Naive thymus-derived CD4-positive, alpha-beta T cell (primary cell): Measurements from ENCODE around the gene GPR157. TPM values are rescaled to one million over a fixed set of nuclear protein-coding genes. Genes with fewer than 3 reads are reported as not detected.

Experiments
- ATAC-seq: fragments of 150-1000 bp; cut with Tn5 transposase; 2 replicates; pipeline ENCODE4 v1.10.0; 2021; ENCODE audit warnings: mild to moderate bottlenecking, moderate library complexity
- CTCF ChIA-PET: fragments of 350-600 bp; sonication (Branson Sonifier 250); formaldehyde crosslinking; loops from one replicate; lab custom pipeline; 2021; ENCODE audit warnings: antibody characterized with exemption; lab: Charles Lee
- POLR2A ChIA-PET: fragments of 350-600 bp; sonication (Branson Sonifier 250); formaldehyde crosslinking; loops from one replicate; lab custom pipeline; 2021; ENCODE audit warnings: antibody characterized with exemption, inconsistent platforms; lab: Charles Lee
- DNase-seq, 9 donors: peaks; one replicate each; pipeline versions ENCODE4 v3.0.0 to v3.0.0-alpha.2; 2020 to 2022; ENCODE audit warnings: mixed read lengths in 1 of 9
- H3K27ac ChIP-seq: one replicate; pipeline ENCODE4 v1.7.0; 2013; ENCODE audit warnings: mild to moderate bottlenecking, low read depth, low read length, moderate library complexity
- H3K27me3 ChIP-seq, 2 donors: one replicate each; pipeline ENCODE4 v1.7.0; 2013; ENCODE audit warnings: low read length in 2 of 2, mild to moderate bottlenecking in 2 of 2, moderate library complexity in 2 of 2; ENCODE audit not compliant: control insufficient read depth in 2 of 2, insufficient read depth in 2 of 2
- H3K36me3 ChIP-seq, 3 experiments: 1 replicate in 2 of 3; 2 replicates in 1 of 3; pipeline ENCODE4 v1.7.0; 2013; ENCODE audit warnings: low read length in 3 of 3, mild to moderate bottlenecking in 3 of 3, moderate library complexity in 1 of 3; ENCODE audit not compliant: insufficient read depth in 3 of 3, control insufficient read depth in 2 of 3
- H3K4me1 ChIP-seq, 2 donors: one replicate each; pipeline ENCODE4 v1.7.0; 2013; ENCODE audit warnings: low read length in 2 of 2, mild to moderate bottlenecking in 2 of 2, moderate library complexity in 1 of 2; ENCODE audit not compliant: control insufficient read depth in 2 of 2, insufficient read depth in 2 of 2
- H3K4me3 ChIP-seq: 2 replicates; pipeline ENCODE4 v1.7.0; 2013; ENCODE audit warnings: mild to moderate bottlenecking, low read length
- H3K9me3 ChIP-seq, 3 experiments: 1 replicate in 2 of 3; 2 replicates in 1 of 3; pipeline ENCODE4 v1.7.0; 2013; ENCODE audit warnings: low read length in 3 of 3; ENCODE audit not compliant: control insufficient read depth in 2 of 3
- H3K27ac Mint-ChIP-seq, 9 donors: one replicate each; pipeline ENCODE4 v1.8.0; 2020 to 2022; ENCODE audit warnings: mixed read lengths in 9 of 9, mild to moderate bottlenecking in 8 of 9, moderate library complexity in 5 of 9, inconsistent platforms in 2 of 9
- H3K27me3 Mint-ChIP-seq, 5 donors: one replicate each; pipeline ENCODE4 v1.8.0; 2021 to 2022; ENCODE audit warnings: mixed read lengths in 5 of 5, mild to moderate bottlenecking in 1 of 5
- H3K36me3 Mint-ChIP-seq, 5 donors: one replicate each; pipeline ENCODE4 v1.8.0; 2020 to 2022; ENCODE audit warnings: mixed read lengths in 5 of 5, mild to moderate bottlenecking in 3 of 5, inconsistent platforms in 1 of 5
- H3K4me1 Mint-ChIP-seq, 7 donors: one replicate each; pipeline ENCODE4 v1.8.0; 2020 to 2022; ENCODE audit warnings: mixed read lengths in 7 of 7, mild to moderate bottlenecking in 3 of 7, inconsistent platforms in 1 of 7
- H3K4me3 Mint-ChIP-seq, 10 donors: one replicate each; pipeline ENCODE4 v1.8.0; 2020 to 2022; ENCODE audit warnings: mild to moderate bottlenecking in 10 of 10, mixed read lengths in 10 of 10, moderate library complexity in 6 of 10, inconsistent platforms in 2 of 10
- H3K9me3 Mint-ChIP-seq, 11 donors: one replicate each; pipeline ENCODE4 v1.8.0; 2020 to 2022; ENCODE audit warnings: mixed read lengths in 11 of 11, mild to moderate bottlenecking in 4 of 11, inconsistent platforms in 1 of 11, moderate library complexity in 1 of 11
- intact Hi-C, 2 donors: fragments of 100-400 bp; cut with micrococcal nuclease; formaldehyde crosslinking; loops; one replicate each; pipeline ENCODE4 v1.15.1; 2023
- polyA plus RNA-seq, 2 donors: library from polyadenylated mRNA; unstranded; fragments of 300-500 nt; fragmentation: Illumina TruSeq; gene quantifications; one replicate each; pipeline ENCODE4 v1.2.3, GENCODE V29; 2021
- total RNA-seq, 6 experiments: library from RNA in 5 of 6; stranded (reverse) in 5 of 6; gene quantifications; 1 replicate in 5 of 6; 2 replicates in 1 of 6; pipeline ENCODE4 v1.2.3 and lab custom pipeline; 2021 to 2026

GPR157 gene
- total RNA-seq (10 to 100 TPM in 2 of 5 experiments, 1 to 10 TPM in 3; 4.0 to 14.1 (median 5.9) TPM), polyA plus RNA-seq (1 to 10 TPM; 1.4 to 2.0 TPM), total RNA-seq (lab: John Stamatoyannopoulos, UW) (11.7 reads per million, percentile 39 among the genes with 10 or more reads in this experiment)

- Mint-ChIP-seq H3K27ac (peak within 1 kb of the TSS; percentile 59 to 94 (median 87)), H3K9me3 (no peaks in the 10 kb centered on the region), H3K4me3 (peak within 1 kb of the TSS; percentile 85 to 95 (median 90)), H3K27me3 (peaks cover 0 to 25% (median 0%) of the 10 kb centered on the region in 5 donors), H3K36me3 (no peaks in the 10 kb centered on the region), H3K4me1 (peaks cover 19 to 40% (median 32%) of the 10 kb centered on the region in 7 donors)
- H3K27ac ChIP-seq: peak within 1 kb of the TSS; percentile 67
- ATAC-seq (peak; percentile 95), DNase-seq (peak; percentile 53 to 82 (median 70))
- no peaks in the 10 kb centered on the region for H3K36me3 ChIP-seq
- H3K9me3 ChIP-seq: no peaks in the 10 kb centered on the region
- POLR2A ChIA-PET: interaction anchor here (0.5 to 1.4 kb wide), 7 partner anchors 9 to 1887 kb away, joined by 3 to 9 read pairs (median 3); partner anchors contain the start of gene ENO1
- no peaks in the 10 kb centered on the region for H3K27me3 ChIP-seq
- CTCF ChIA-PET: interaction anchor here (1.5 kb wide), 1 partner anchor 12 kb away, joined by 6 read pairs; no protein-coding TSS in a partner anchor
- peaks cover 8 to 24% of the 10 kb centered on the region in 2 donors for H3K4me1 ChIP-seq
- intact Hi-C loops: loop anchor here (1.0 to 10.0 kb wide), 16 partner anchors 14 to 1564 kb away; partner anchors contain the start of genes ENO1 (in 2 of the 2), H6PD (in 2 of the 2), CTNNBIP1 (in 1 of the 2) and DFFA (in 1 of the 2)
- H3K4me3 ChIP-seq: peak within 1 kb of the TSS; percentile 67
Observed at GRCh38 chr1:9128520-9129265, at the start of gene GPR157. GPR157 (minus strand) TSS chr1:9129102; CDS start chr1:9129027, 75 bp downstream.

- H3K36me3 ChIP-seq: no peaks in the 10 kb centered on the region
- no peak overlapping the region for H3K4me3 ChIP-seq
- intact Hi-C loops: no loop called here
- ChIA-PET POLR2A (no interaction called here), CTCF (no interaction called here)
- Mint-ChIP-seq H3K4me3 (no peak overlapping the region), H3K36me3 (peaks cover 0 to 21% (median 0%) of the 10 kb centered on the region in 5 donors), H3K9me3 (no peaks in the 10 kb centered on the region), H3K27ac (no peak overlapping the region), H3K27me3 (peaks cover 0 to 16% (median 10%) of the 10 kb centered on the region in 5 donors), H3K4me1 (peaks cover 0 to 10% (median 0%) of the 10 kb centered on the region in 7 donors)
- no peaks in the 10 kb centered on the region for H3K27me3 ChIP-seq
- ATAC-seq: no peak
- H3K4me1 ChIP-seq: no peaks in the 10 kb centered on the region
- H3K27ac ChIP-seq: no peak overlapping the region
- no peaks in the 10 kb centered on the region for H3K9me3 ChIP-seq
- DNase-seq: no peak
Observed at GRCh38 chr1:9174762-9175161, 45.9 kb upstream of the GPR157 start.

- Mint-ChIP-seq H3K36me3 (peaks cover 0 to 19% (median 0%) of the 10 kb centered on the region in 5 donors), H3K27ac (no peak overlapping the region), H3K4me1 (peaks cover 0 to 8% (median 0%) of the 10 kb centered on the region in 7 donors), H3K4me3 (no peak overlapping the region), H3K9me3 (no peaks in the 10 kb centered on the region), H3K27me3 (peaks cover 0 to 16% (median 10%) of the 10 kb centered on the region in 5 donors)
- H3K4me3 ChIP-seq: no peak overlapping the region
- ATAC-seq (peak; percentile 54), DNase-seq (no peak)
- intact Hi-C loops: no loop called here
- no peaks in the 10 kb centered on the region for H3K27me3 ChIP-seq
- ChIA-PET POLR2A (no interaction called here), CTCF (no interaction called here)
- H3K27ac ChIP-seq: no peak overlapping the region
- H3K9me3 ChIP-seq: no peaks in the 10 kb centered on the region
- H3K4me1 ChIP-seq: no peaks in the 10 kb centered on the region
- no peaks in the 10 kb centered on the region for H3K36me3 ChIP-seq
Observed at GRCh38 chr1:9174243-9174642, 45.3 kb upstream of the GPR157 start.

GRCh38 chr1:9169601-9170137 lies 40.8 kb upstream of the GPR157 start:
- Histone ChIP-seq H3K4me1 (no peaks in the 10 kb centered on the region), H3K27me3 (no peaks in the 10 kb centered on the region), H3K9me3 (no peaks in the 10 kb centered on the region), H3K4me3 (no peak overlapping the region), H3K27ac (no peak overlapping the region), H3K36me3 (no peaks in the 10 kb centered on the region)
- Mint-ChIP-seq H3K4me1 (peaks cover 0 to 9% (median 0%) of the 10 kb centered on the region in 7 donors), H3K36me3 (peaks cover 0 to 7% (median 0%) of the 10 kb centered on the region in 5 donors), H3K27me3 (peaks cover 0 to 8% (median 2%) of the 10 kb centered on the region in 5 donors), H3K27ac (peak overlapping the region in 1 of 9 donors; percentile 39), H3K4me3 (no peak overlapping the region), H3K9me3 (no peaks in the 10 kb centered on the region)
- POLR2A ChIA-PET: no interaction called here
- CTCF ChIA-PET: no interaction called here
- intact Hi-C loops: no loop called here
- DNase-seq: no peak
- ATAC-seq: no peak

GRCh38 chr1:9167638-9168037 lies 38.7 kb upstream of the GPR157 start:
- intact Hi-C loops: no loop called here
- H3K4me1 ChIP-seq: no peaks in the 10 kb centered on the region
- no peak overlapping the region for H3K4me3 Mint-ChIP-seq
- no peak overlapping the region for H3K4me3 ChIP-seq
- no peaks in the 10 kb centered on the region for H3K9me3 ChIP-seq
- CTCF ChIA-PET: no interaction called here
- ATAC-seq (no peak), DNase-seq (no peak)
- no peak overlapping the region for H3K27ac ChIP-seq
- H3K27me3 Mint-ChIP-seq: no peaks in the 10 kb centered on the region
- POLR2A ChIA-PET: no interaction called here
- no peaks in the 10 kb centered on the region for H3K27me3 ChIP-seq
- H3K4me1 Mint-ChIP-seq: peaks cover 0 to 20% (median 0%) of the 10 kb centered on the region in 7 donors
- peaks cover 0 to 4% (median 0%) of the 10 kb centered on the region in 5 donors for H3K36me3 Mint-ChIP-seq
- H3K27ac Mint-ChIP-seq: no peak overlapping the region
- H3K36me3 ChIP-seq: no peaks in the 10 kb centered on the region
- H3K9me3 Mint-ChIP-seq: no peaks in the 10 kb centered on the region

- Histone ChIP-seq H3K36me3 (no peaks in the 10 kb centered on the region), H3K4me3 (no peak overlapping the region), H3K9me3 (no peaks in the 10 kb centered on the region), H3K4me1 (no peaks in the 10 kb centered on the region), H3K27ac (no peak overlapping the region), H3K27me3 (no peaks in the 10 kb centered on the region)
- intact Hi-C loops: no loop called here
- DNase-seq (no peak), ATAC-seq (no peak)
- Mint-ChIP-seq H3K9me3 (no peaks in the 10 kb centered on the region), H3K4me1 (peaks cover 0 to 19% (median 0%) of the 10 kb centered on the region in 7 donors), H3K36me3 (peaks cover 0 to 3% (median 0%) of the 10 kb centered on the region in 5 donors), H3K27ac (no peak overlapping the region), H3K4me3 (no peak overlapping the region), H3K27me3 (no peaks in the 10 kb centered on the region)
- POLR2A ChIA-PET: no interaction called here
- CTCF ChIA-PET: no interaction called here
Observed at GRCh38 chr1:9166289-9167235, 37.7 kb upstream of the GPR157 start.
